GM19239 (cell line): ENCODE results near the gene ADRA1B.
A peak's percentile ranks its signal among the peaks of the same experiment; 100 is the strongest.

Source experiments
- DNase-seq: peaks from one replicate; pipeline ENCODE4 v3.0.0; 2011; ENCODE audit warnings: low spot score; ENCODE audit not compliant: insufficient read length
- FAIRE-seq: peaks from 2 replicates; lab custom pipeline; 2011; peaks lifted over from hg19 to GRCh38; lab: Jason Lieb, UNC

ADRA1B gene

GRCh38 chr5:159915904-159916840, at the start of gene ADRA1B:
ADRA1B (plus strand) TSS chr5:159916482; CDS start chr5:159916906, 424 bp downstream.
- DNase-seq (peak; percentile 53), FAIRE-seq (no peak)

GRCh38 chr5:159873680-159874079, 42.6 kb upstream of the ADRA1B start:
- no peak for DNase-seq
- no peak for FAIRE-seq

- FAIRE-seq (no peak), DNase-seq (no peak)
These were observed 42.0 kb upstream of the ADRA1B start for GRCh38 chr5:159874263-159874662.

GRCh38 chr5:159877016-159877415, 39.3 kb upstream of the ADRA1B start:
- FAIRE-seq = no peak
- no peak for DNase-seq

GRCh38 chr5:159877894-159878448, 38.3 kb upstream of the ADRA1B start:
- FAIRE-seq (no peak), DNase-seq (no peak)

- DNase-seq = no peak
- FAIRE-seq = no peak
These were observed 37.3 kb upstream of the ADRA1B start for GRCh38 chr5:159878988-159879471.

GRCh38 chr5:159880676-159881075, 35.6 kb upstream of the ADRA1B start:
- DNase-seq = no peak
- no peak for FAIRE-seq

- no peak for DNase-seq
- no peak for FAIRE-seq
These were observed 34.3 kb upstream of the ADRA1B start for GRCh38 chr5:159881967-159882366.

- DNase-seq = no peak
- FAIRE-seq = no peak
These were observed 32.7 kb upstream of the ADRA1B start for GRCh38 chr5:159883522-159883950.

GRCh38 chr5:159884917-159885620, 31.2 kb upstream of the ADRA1B start:
- DNase-seq = no peak
- no peak for FAIRE-seq

- DNase-seq = no peak
- FAIRE-seq = no peak
These were observed 30.0 kb upstream of the ADRA1B start for GRCh38 chr5:159886296-159886695.

- DNase-seq = no peak
- no peak for FAIRE-seq
These were observed 29.2 kb upstream of the ADRA1B start for GRCh38 chr5:159887050-159887449.

- FAIRE-seq = no peak
- DNase-seq = no peak
These were observed 27.4 kb upstream of the ADRA1B start for GRCh38 chr5:159888860-159889259.

- FAIRE-seq = no peak
- no peak for DNase-seq
These were observed 26.1 kb upstream of the ADRA1B start for GRCh38 chr5:159890141-159890540.

- FAIRE-seq (no peak), DNase-seq (no peak)
These were observed 24.9 kb upstream of the ADRA1B start for GRCh38 chr5:159891371-159891770.

GRCh38 chr5:159893040-159893695, 23.1 kb upstream of the ADRA1B start:
- no peak for DNase-seq
- FAIRE-seq = no peak

GRCh38 chr5:159894149-159894720, 22.0 kb upstream of the ADRA1B start:
- no peak for DNase-seq
- FAIRE-seq = no peak

GRCh38 chr5:159897786-159898393, 18.4 kb upstream of the ADRA1B start:
- FAIRE-seq = no peak
- DNase-seq = no peak
